ENCODE data around the gene MATN1.

The MATN1 gene

GRCh38 chr1:30756206-30756544 lies 32.8 kb upstream of the MATN1 start:
- Histone ChIP-seq H3K9ac (ENCODE audit: low read depth, low read length) (no peak overlapping the region), H3K4me1 (ENCODE audit: insufficient read depth, low read length) (peaks cover 8% of the 10 kb centered on the region; the same call in 1 of the 2 replicates)

GRCh38 chr1:30755746-30756145 lies 32.4 kb upstream of the MATN1 start:
- peaks cover 6% of the 10 kb centered on the region; the same call in 1 of the 2 replicates for H3K4me1 ChIP-seq (ENCODE audit: insufficient read depth, low read length)
- H3K4me3 ChIP-seq (ENCODE audit: low read length), result no peak overlapping the region
- no peaks in the 10 kb centered on the region; the same call in 1 of the 2 replicates for H3K9me3 ChIP-seq (ENCODE audit: insufficient read depth, low read depth, low read length)
- H3K9ac ChIP-seq (ENCODE audit: low read depth, low read length), result no peak overlapping the region
- H3K36me3 ChIP-seq (ENCODE audit: insufficient read depth, low read depth, low read length), result no peaks in the 10 kb centered on the region
- H3K27me3 ChIP-seq (ENCODE audit: insufficient read depth, low read length), result no peaks in the 10 kb centered on the region
- no peak overlapping the region for H3K27ac ChIP-seq (ENCODE audit: low read length)

More at GRCh38 chr1:30756206-30756544, 32.8 kb upstream of the MATN1 start:
- no peaks in the 10 kb centered on the region for H3K36me3 ChIP-seq (ENCODE audit: insufficient read depth, low read depth, low read length)
- H3K4me3 ChIP-seq (ENCODE audit: low read length), result no peak overlapping the region
- no peak overlapping the region for H3K27ac ChIP-seq (ENCODE audit: low read length)
- H3K9me3 ChIP-seq (ENCODE audit: insufficient read depth, low read depth, low read length), result no peaks in the 10 kb centered on the region; the same call in 1 of the 2 replicates
- no peaks in the 10 kb centered on the region for H3K27me3 ChIP-seq (ENCODE audit: insufficient read depth, low read length)

GRCh38 chr1:30755334-30755733 lies 31.9 kb upstream of the MATN1 start:
- Histone ChIP-seq H3K9ac (ENCODE audit: low read depth, low read length) (no peak overlapping the region), H3K27me3 (ENCODE audit: insufficient read depth, low read length) (no peaks in the 10 kb centered on the region), H3K27ac (ENCODE audit: low read length) (no peak overlapping the region), H3K36me3 (ENCODE audit: insufficient read depth, low read depth, low read length) (no peaks in the 10 kb centered on the region), H3K4me3 (ENCODE audit: low read length) (no peak overlapping the region), H3K9me3 (ENCODE audit: insufficient read depth, low read depth, low read length) (no peaks in the 10 kb centered on the region; the same call in 1 of the 2 replicates), H3K4me1 (ENCODE audit: insufficient read depth, low read length) (peaks cover 5% of the 10 kb centered on the region; the same call in 1 of the 2 replicates)

- no peak overlapping the region for H3K4me3 ChIP-seq (ENCODE audit: low read length)
- H3K36me3 ChIP-seq (ENCODE audit: insufficient read depth, low read depth, low read length), result no peaks in the 10 kb centered on the region
- no peak overlapping the region for H3K9ac ChIP-seq (ENCODE audit: low read depth, low read length)
- no peak overlapping the region for H3K27ac ChIP-seq (ENCODE audit: low read length)
- H3K4me1 ChIP-seq (ENCODE audit: insufficient read depth, low read length), result no peaks in the 10 kb centered on the region
- H3K9me3 ChIP-seq (ENCODE audit: insufficient read depth, low read depth, low read length), result no peaks in the 10 kb centered on the region
- H3K27me3 ChIP-seq (ENCODE audit: insufficient read depth, low read length), result no peaks in the 10 kb centered on the region
Observed at GRCh38 chr1:30754684-30755171, 31.3 kb upstream of the MATN1 start.

GRCh38 chr1:30753660-30754123 lies 30.3 kb upstream of the MATN1 start:
- Histone ChIP-seq H3K9ac (ENCODE audit: low read depth, low read length) (no peak overlapping the region), H3K4me1 (ENCODE audit: insufficient read depth, low read length) (no peaks in the 10 kb centered on the region), H3K27ac (ENCODE audit: low read length) (no peak overlapping the region), H3K9me3 (ENCODE audit: insufficient read depth, low read depth, low read length) (no peaks in the 10 kb centered on the region), H3K4me3 (ENCODE audit: low read length) (no peak overlapping the region), H3K36me3 (ENCODE audit: insufficient read depth, low read depth, low read length) (no peaks in the 10 kb centered on the region), H3K27me3 (ENCODE audit: insufficient read depth, low read length) (no peaks in the 10 kb centered on the region)

- H3K4me3 ChIP-seq (ENCODE audit: low read length), result no peak overlapping the region
- H3K27me3 ChIP-seq (ENCODE audit: insufficient read depth, low read length), result no peaks in the 10 kb centered on the region
- no peaks in the 10 kb centered on the region for H3K36me3 ChIP-seq (ENCODE audit: insufficient read depth, low read depth, low read length)
- no peak overlapping the region for H3K9ac ChIP-seq (ENCODE audit: low read depth, low read length)
- H3K9me3 ChIP-seq (ENCODE audit: insufficient read depth, low read depth, low read length), result no peaks in the 10 kb centered on the region
- no peaks in the 10 kb centered on the region for H3K4me1 ChIP-seq (ENCODE audit: insufficient read depth, low read length)
- no peak overlapping the region for H3K27ac ChIP-seq (ENCODE audit: low read length)
Observed at GRCh38 chr1:30753118-30753517, 29.7 kb upstream of the MATN1 start.

GRCh38 chr1:30752651-30752908 lies 29.2 kb upstream of the MATN1 start:
- H3K27ac ChIP-seq (ENCODE audit: low read length), result no peak overlapping the region
- no peaks in the 10 kb centered on the region for H3K4me1 ChIP-seq (ENCODE audit: insufficient read depth, low read length)
- no peaks in the 10 kb centered on the region for H3K27me3 ChIP-seq (ENCODE audit: insufficient read depth, low read length)
- H3K36me3 ChIP-seq (ENCODE audit: insufficient read depth, low read depth, low read length), result no peaks in the 10 kb centered on the region
- H3K4me3 ChIP-seq (ENCODE audit: low read length), result no peak overlapping the region
- no peak overlapping the region for H3K9ac ChIP-seq (ENCODE audit: low read depth, low read length)
- H3K9me3 ChIP-seq (ENCODE audit: insufficient read depth, low read depth, low read length), result no peaks in the 10 kb centered on the region

- Histone ChIP-seq H3K4me1 (ENCODE audit: insufficient read depth, low read length) (no peaks in the 10 kb centered on the region), H3K27me3 (ENCODE audit: insufficient read depth, low read length) (no peaks in the 10 kb centered on the region), H3K27ac (ENCODE audit: low read length) (no peak overlapping the region), H3K36me3 (ENCODE audit: insufficient read depth, low read depth, low read length) (no peaks in the 10 kb centered on the region), H3K9me3 (ENCODE audit: insufficient read depth, low read depth, low read length) (no peaks in the 10 kb centered on the region), H3K4me3 (ENCODE audit: low read length) (no peak overlapping the region), H3K9ac (ENCODE audit: low read depth, low read length) (no peak overlapping the region)
Observed at GRCh38 chr1:30751830-30752650, 28.7 kb upstream of the MATN1 start.

- Histone ChIP-seq H3K4me1 (ENCODE audit: insufficient read depth, low read length) (no peaks in the 10 kb centered on the region), H3K27me3 (ENCODE audit: insufficient read depth, low read length) (no peaks in the 10 kb centered on the region), H3K4me3 (ENCODE audit: low read length) (no peak overlapping the region), H3K36me3 (ENCODE audit: insufficient read depth, low read depth, low read length) (no peaks in the 10 kb centered on the region), H3K27ac (ENCODE audit: low read length) (no peak overlapping the region), H3K9me3 (ENCODE audit: insufficient read depth, low read depth, low read length) (no peaks in the 10 kb centered on the region), H3K9ac (ENCODE audit: low read depth, low read length) (no peak overlapping the region)
Observed at GRCh38 chr1:30750731-30751291, 27.4 kb upstream of the MATN1 start.

- H3K4me1 ChIP-seq (ENCODE audit: insufficient read depth, low read length), result no peaks in the 10 kb centered on the region
Observed at GRCh38 chr1:30749691-30750583, 26.6 kb upstream of the MATN1 start.

GRCh38 chr1:30748699-30749401 lies 25.5 kb upstream of the MATN1 start:
- Histone ChIP-seq H3K36me3 (ENCODE audit: insufficient read depth, low read depth, low read length) (no peaks in the 10 kb centered on the region), H3K4me1 (ENCODE audit: insufficient read depth, low read length) (no peaks in the 10 kb centered on the region), H3K4me3 (ENCODE audit: low read length) (no peak overlapping the region), H3K9me3 (ENCODE audit: insufficient read depth, low read depth, low read length) (no peaks in the 10 kb centered on the region), H3K9ac (ENCODE audit: low read depth, low read length) (no peak overlapping the region), H3K27me3 (ENCODE audit: insufficient read depth, low read length) (no peaks in the 10 kb centered on the region), H3K27ac (ENCODE audit: low read length) (no peak overlapping the region)

More at GRCh38 chr1:30749691-30750583, 26.6 kb upstream of the MATN1 start:
- H3K4me3 ChIP-seq (ENCODE audit: low read length), result no peak overlapping the region
- H3K36me3 ChIP-seq (ENCODE audit: insufficient read depth, low read depth, low read length), result no peaks in the 10 kb centered on the region
- no peaks in the 10 kb centered on the region for H3K9me3 ChIP-seq (ENCODE audit: insufficient read depth, low read depth, low read length)
- H3K27me3 ChIP-seq (ENCODE audit: insufficient read depth, low read length), result no peaks in the 10 kb centered on the region
- no peak overlapping the region for H3K9ac ChIP-seq (ENCODE audit: low read depth, low read length)
- no peak overlapping the region for H3K27ac ChIP-seq (ENCODE audit: low read length)
